Measurements from ENCODE around the gene ESR2. TPM values are rescaled to one million over a fixed set of nuclear protein-coding genes. Genes with fewer than 3 reads are reported as not detected.

Gene ESR2
- total RNA-seq, 2 donors from 2014 or later: not detected

GRCh38 chr14:64126548-64126947 lies 167.6 kb downstream of the ESR2 start:
- intact Hi-C loops (cut with DNase I): no loop called here
- DNase-seq: no peak
- peaks cover 7% of the 10 kb centered on the region for H3K4me1 ChIP-seq
- TF ChIP-seq CTCF (IDR thresholded peaks at IDR 0.05) (no peak), POLR2A (IDR thresholded peaks at IDR 0.05) (no peak)
- no peak overlapping the region for H3K4me3 ChIP-seq
- H3K27me3 ChIP-seq: no peaks in the 10 kb centered on the region
- WGBS, 2 donors: 96 to 98% methylated on average over 6 of the region's 6 CpGs
- no peak for ATAC-seq
- H3K9me3 ChIP-seq: no peaks in the 10 kb centered on the region
- no peak overlapping the region for H3K27ac ChIP-seq
- H3K36me3 ChIP-seq (replicated peaks in 1 of 2; ENCODE audit: insufficient read depth in 1 of 2, low read depth in 2 of 2): peaks cover 10 to 40% of the 10 kb centered on the region in 2 donors

- no peak for ATAC-seq
- Histone ChIP-seq H3K27ac (no peak overlapping the region), H3K4me3 (no peak overlapping the region), H3K4me1 (peaks cover 7% of the 10 kb centered on the region), H3K9me3 (no peaks in the 10 kb centered on the region), H3K27me3 (no peaks in the 10 kb centered on the region), H3K36me3 (replicated peaks in 1 of 2; ENCODE audit: insufficient read depth in 1 of 2, low read depth in 2 of 2) (peaks cover 10 to 40% of the 10 kb centered on the region in 2 donors)
- 83 to 93% methylated on average over 2 of the region's 2 CpGs for WGBS, 2 donors
- intact Hi-C loops (cut with DNase I): no loop called here
- TF ChIP-seq CTCF (IDR thresholded peaks at IDR 0.05): no peak
- no peak for TF ChIP-seq POLR2A (IDR thresholded peaks at IDR 0.05)
- DNase-seq: no peak
Measured at GRCh38 chr14:64125270-64125669, 168.9 kb downstream of the ESR2 start.

- Histone ChIP-seq H3K4me1 (peaks cover 16% of the 10 kb centered on the region), H3K4me3 (no peak overlapping the region), H3K27ac (peak overlapping the region in 1 of 4 donors; percentile 9), H3K9me3 (no peaks in the 10 kb centered on the region), H3K27me3 (no peaks in the 10 kb centered on the region), H3K36me3 (replicated peaks in 1 of 2; ENCODE audit: insufficient read depth in 1 of 2, low read depth in 2 of 2) (peaks cover 10 to 28% of the 10 kb centered on the region in 2 donors)
- DNase-seq: peak in 3 of 4 donors; percentile 34 to 75 (median 55)
- 62 to 66% methylated on average over 5 of the region's 5 CpGs for WGBS, 2 donors
- peak; percentile 74 for ATAC-seq
- intact Hi-C loops (cut with DNase I): no loop called here
- no peak for TF ChIP-seq POLR2A (IDR thresholded peaks at IDR 0.05)
- no peak for TF ChIP-seq CTCF (IDR thresholded peaks at IDR 0.05)
Measured at GRCh38 chr14:64123241-64123822, 170.8 kb downstream of the ESR2 start.

- intact Hi-C loops (cut with DNase I): no loop called here
- Histone ChIP-seq H3K27ac (no peak overlapping the region), H3K4me1 (peaks cover 34% of the 10 kb centered on the region), H3K36me3 (replicated peaks in 1 of 2; ENCODE audit: insufficient read depth in 1 of 2, low read depth in 2 of 2) (peaks cover 0 to 12% of the 10 kb centered on the region in 2 donors), H3K9me3 (no peaks in the 10 kb centered on the region), H3K27me3 (no peaks in the 10 kb centered on the region), H3K4me3 (no peak overlapping the region)
- TF ChIP-seq CTCF (IDR thresholded peaks at IDR 0.05): no peak
- TF ChIP-seq POLR2A (IDR thresholded peaks at IDR 0.05): no peak
- ATAC-seq (no peak), DNase-seq (no peak)
Measured at GRCh38 chr14:64119980-64120379, 174.2 kb downstream of the ESR2 start.

GRCh38 chr14:64119500-64119899 lies 174.7 kb downstream of the ESR2 start:
- H3K4me1 ChIP-seq: peaks cover 39% of the 10 kb centered on the region
- TF ChIP-seq POLR2A (IDR thresholded peaks at IDR 0.05) (no peak), CTCF (IDR thresholded peaks at IDR 0.05) (no peak)
- intact Hi-C loops (cut with DNase I): no loop called here
- H3K27ac ChIP-seq: no peak overlapping the region
- peaks cover 0 to 12% of the 10 kb centered on the region in 2 donors for H3K36me3 ChIP-seq (replicated peaks in 1 of 2; ENCODE audit: insufficient read depth in 1 of 2, low read depth in 2 of 2)
- DNase-seq: no peak
- H3K4me3 ChIP-seq: no peak overlapping the region
- ATAC-seq: no peak
- WGBS, 2 donors: 98% methylated on average over 2 of the region's 2 CpGs
- no peaks in the 10 kb centered on the region for H3K27me3 ChIP-seq
- no peaks in the 10 kb centered on the region for H3K9me3 ChIP-seq

Measured in body of pancreas (tissue), 4 donors.